ENCODE data around the gene ZNF280B. TPM values are rescaled to one million over a fixed set of nuclear protein-coding genes. Genes with fewer than 3 reads are reported as not detected.

ZNF280B gene
- total RNA-seq, 2 donors from 2014 or later, result 0.33 to 1.0 TPM

GRCh38 chr22:22485524-22485923 lies 23.0 kb downstream of the ZNF280B start:
- WGBS, 2 donors, result 93 to 94% methylated on average over 3 of the region's 3 CpGs
- H3K4me3 ChIP-seq, result no peak overlapping the region
- no peaks in the 10 kb centered on the region for H3K36me3 ChIP-seq (replicated peaks in 1 of 2; ENCODE audit: insufficient read depth in 1 of 2, low read depth in 2 of 2)
- intact Hi-C loops (cut with DNase I), result no loop called here
- TF ChIP-seq POLR2A (IDR thresholded peaks at IDR 0.05), result no peak
- no peak for TF ChIP-seq CTCF (IDR thresholded peaks at IDR 0.05)
- no peaks in the 10 kb centered on the region for H3K27me3 ChIP-seq
- DNase-seq (no peak), ATAC-seq (no peak)
- H3K4me1 ChIP-seq, result no peaks in the 10 kb centered on the region
- no peaks in the 10 kb centered on the region for H3K9me3 ChIP-seq
- no peak overlapping the region for H3K27ac ChIP-seq

DNA sequence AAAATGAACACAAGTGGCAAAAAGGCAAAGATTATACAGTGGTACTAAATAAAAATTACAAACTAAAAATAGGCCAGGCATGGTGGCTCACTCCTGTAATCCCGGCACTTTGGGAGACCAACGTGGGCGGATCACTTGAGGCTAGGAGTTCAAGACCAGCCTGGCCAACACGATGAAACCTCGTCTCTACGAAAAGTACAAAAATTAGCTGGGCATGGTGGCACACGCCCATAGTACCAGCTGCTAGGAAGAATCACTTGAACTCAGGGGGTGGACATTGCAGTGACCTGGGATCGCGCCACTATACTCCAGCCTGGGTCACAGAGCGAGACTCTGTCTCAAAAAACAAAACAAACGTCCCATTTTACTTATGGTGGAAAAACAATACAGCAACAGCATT lies 24.5 kb downstream of the ZNF280B start:
- no peaks in the 10 kb centered on the region for H3K36me3 ChIP-seq (replicated peaks in 1 of 2; ENCODE audit: insufficient read depth in 1 of 2, low read depth in 2 of 2)
- ATAC-seq (no peak), DNase-seq (no peak)
- H3K27me3 ChIP-seq, result no peaks in the 10 kb centered on the region
- no peaks in the 10 kb centered on the region for H3K9me3 ChIP-seq
- H3K4me3 ChIP-seq, result no peak overlapping the region
- WGBS, 2 donors, result 93% methylated on average over 11 of the region's 11 CpGs
- H3K4me1 ChIP-seq, result no peaks in the 10 kb centered on the region
- no peak for TF ChIP-seq CTCF (IDR thresholded peaks at IDR 0.05)
- no peak for TF ChIP-seq POLR2A (IDR thresholded peaks at IDR 0.05)
- no peak overlapping the region for H3K27ac ChIP-seq
- intact Hi-C loops (cut with DNase I), result no loop called here

DNA sequence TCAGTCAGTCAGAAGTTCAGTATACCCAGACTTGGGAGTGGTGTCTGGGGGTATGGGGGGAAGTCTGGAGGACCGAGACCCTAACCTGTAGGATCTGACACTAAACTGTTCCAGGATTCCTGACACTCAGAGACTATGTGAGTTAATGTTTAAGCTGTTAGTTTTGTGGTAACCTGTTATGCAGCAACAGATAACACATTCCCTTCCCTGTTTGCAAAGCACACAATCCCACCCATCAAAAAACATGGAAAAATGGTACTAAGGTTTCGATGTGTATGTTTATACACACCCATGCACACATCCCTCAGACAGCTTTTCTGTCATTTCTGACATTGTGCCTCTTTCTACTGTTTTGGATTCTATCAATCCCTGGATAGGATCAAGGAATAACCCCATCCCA lies 27.6 kb downstream of the ZNF280B start:
- Histone ChIP-seq H3K27me3 (no peaks in the 10 kb centered on the region), H3K27ac (no peak overlapping the region), H3K4me1 (no peaks in the 10 kb centered on the region), H3K9me3 (no peaks in the 10 kb centered on the region), H3K36me3 (replicated peaks in 1 of 2; ENCODE audit: insufficient read depth in 1 of 2, low read depth in 2 of 2) (no peaks in the 10 kb centered on the region), H3K4me3 (no peak overlapping the region)
- intact Hi-C loops (cut with DNase I), result no loop called here
- ATAC-seq (no peak), DNase-seq (no peak)
- TF ChIP-seq CTCF (IDR thresholded peaks at IDR 0.05) (no peak), POLR2A (IDR thresholded peaks at IDR 0.05) (no peak)
- WGBS, 2 donors, result 50 to 54% methylated on average over 2 of the region's 2 CpGs

DNA sequence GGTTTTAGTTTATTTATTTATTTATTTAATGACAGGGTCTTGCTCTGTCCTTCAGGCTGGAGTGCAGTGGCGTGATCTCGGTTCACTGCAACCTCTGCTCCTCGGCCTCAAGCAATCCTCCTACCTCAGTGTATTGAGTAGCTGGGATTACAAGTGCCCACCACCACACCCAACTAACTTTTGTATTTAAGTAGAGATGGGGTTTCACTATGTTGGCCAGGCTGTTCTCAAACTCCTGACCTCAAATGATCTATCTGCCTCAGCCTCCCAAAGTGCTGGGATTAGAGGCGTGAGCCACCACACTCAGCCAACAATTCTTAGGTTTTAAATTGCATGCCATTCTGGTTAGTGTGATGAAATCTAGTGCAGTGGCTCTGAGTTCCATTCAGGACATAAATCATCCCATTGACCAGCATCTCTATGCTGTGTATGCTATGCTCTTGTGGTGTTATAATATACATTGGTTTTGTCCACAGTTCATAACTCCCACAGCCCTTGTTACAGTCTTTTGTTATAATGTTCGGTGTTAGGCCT lies 28.5 kb downstream of the ZNF280B start:
- ATAC-seq (no peak), DNase-seq (no peak)
- H3K4me3 ChIP-seq, result no peak overlapping the region
- no peaks in the 10 kb centered on the region for H3K9me3 ChIP-seq
- no peaks in the 10 kb centered on the region for H3K36me3 ChIP-seq (replicated peaks in 1 of 2; ENCODE audit: insufficient read depth in 1 of 2, low read depth in 2 of 2)
- WGBS, 2 donors, result 93 to 95% methylated on average over 5 of the region's 5 CpGs
- TF ChIP-seq CTCF (IDR thresholded peaks at IDR 0.05) (no peak), POLR2A (IDR thresholded peaks at IDR 0.05) (no peak)
- H3K27ac ChIP-seq, result no peak overlapping the region
- H3K4me1 ChIP-seq, result no peaks in the 10 kb centered on the region
- intact Hi-C loops (cut with DNase I), result no loop called here
- no peaks in the 10 kb centered on the region for H3K27me3 ChIP-seq

GRCh38 chr22:22479116-22479515 lies 29.4 kb downstream of the ZNF280B start:
- intact Hi-C loops (cut with DNase I), result no loop called here
- H3K4me1 ChIP-seq, result no peaks in the 10 kb centered on the region
- H3K27me3 ChIP-seq, result no peaks in the 10 kb centered on the region
- no peaks in the 10 kb centered on the region for H3K36me3 ChIP-seq (replicated peaks in 1 of 2; ENCODE audit: insufficient read depth in 1 of 2, low read depth in 2 of 2)
- TF ChIP-seq CTCF (IDR thresholded peaks at IDR 0.05) (no peak), POLR2A (IDR thresholded peaks at IDR 0.05) (no peak)
- no peak overlapping the region for H3K27ac ChIP-seq
- ATAC-seq (no peak), DNase-seq (no peak)
- 94% methylated on average over 2 of the region's 2 CpGs for WGBS, 2 donors
- no peaks in the 10 kb centered on the region for H3K9me3 ChIP-seq
- H3K4me3 ChIP-seq, result no peak overlapping the region
